HG03575 (cell line): ENCODE data around the gene NLK.
"Not testable (repeated sequence)": the region's sequence is repeated elsewhere in the genome, so short reads cannot be mapped to it uniquely, and the experiment has no call there.

Experiments used
- ATAC-seq: cut with Tn5 transposase; IDR thresholded peaks from one replicate; pipeline ENCODE4 v1.9.1; 2021; ENCODE audit not compliant: unreplicated experiment, insufficient number of reproducible peaks, low FRiP score; ENCODE audit errors: extremely low read depth

NLK gene

DNA sequence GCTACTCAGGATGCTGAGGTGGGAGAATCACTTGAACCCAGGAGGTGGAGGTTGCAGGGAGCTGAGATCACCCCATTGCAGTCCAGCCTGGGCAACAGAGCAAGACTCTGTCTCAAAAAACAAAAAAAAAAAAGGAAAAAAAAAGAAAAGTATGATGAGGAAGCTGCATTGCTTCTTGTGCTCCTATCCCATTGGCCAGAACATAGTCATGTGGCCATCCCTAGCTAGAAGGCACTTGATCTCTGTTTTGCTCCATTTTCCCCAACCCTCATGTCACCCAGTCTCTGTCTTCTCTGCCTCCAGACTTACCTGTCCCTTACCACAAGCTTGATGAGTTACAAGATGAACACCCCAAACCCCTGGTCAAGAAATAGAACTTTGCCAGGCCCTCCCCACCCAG lies 163.8 kb downstream of the NLK start:
- ATAC-seq, result no peak

- ATAC-seq, result no peak
Measured at GRCh38 chr17:28211811-28212210, 169.3 kb downstream of the NLK start.

GRCh38 chr17:28213578-28213977 lies 171.1 kb downstream of the NLK start:
- ATAC-seq, result not testable (repeated sequence)

- ATAC-seq, result no peak
Measured at GRCh38 chr17:28216052-28216451, 173.6 kb downstream of the NLK start.

DNA sequence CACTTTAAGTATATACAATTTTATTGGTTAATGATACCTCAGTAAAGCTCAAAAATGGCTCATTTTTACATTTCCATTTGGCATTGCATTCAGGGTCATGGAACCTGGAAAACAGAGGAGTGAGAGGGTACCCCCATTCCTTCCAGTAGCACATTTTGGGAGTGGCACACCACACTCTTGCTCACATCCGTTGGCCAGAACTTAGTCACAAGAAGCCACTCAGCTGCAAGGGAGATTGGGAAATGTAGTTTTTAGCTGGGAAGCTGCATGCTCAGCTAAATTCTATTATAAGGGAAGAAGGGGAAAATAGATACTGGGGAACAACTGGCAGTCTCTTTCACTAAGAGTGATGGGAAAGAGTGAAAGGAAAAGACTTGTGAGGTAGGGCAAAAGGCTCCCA lies 174.1 kb downstream of the NLK start:
- ATAC-seq, result no peak

GRCh38 chr17:28219771-28220170 lies 177.3 kb downstream of the NLK start:
- no peak for ATAC-seq

DNA sequence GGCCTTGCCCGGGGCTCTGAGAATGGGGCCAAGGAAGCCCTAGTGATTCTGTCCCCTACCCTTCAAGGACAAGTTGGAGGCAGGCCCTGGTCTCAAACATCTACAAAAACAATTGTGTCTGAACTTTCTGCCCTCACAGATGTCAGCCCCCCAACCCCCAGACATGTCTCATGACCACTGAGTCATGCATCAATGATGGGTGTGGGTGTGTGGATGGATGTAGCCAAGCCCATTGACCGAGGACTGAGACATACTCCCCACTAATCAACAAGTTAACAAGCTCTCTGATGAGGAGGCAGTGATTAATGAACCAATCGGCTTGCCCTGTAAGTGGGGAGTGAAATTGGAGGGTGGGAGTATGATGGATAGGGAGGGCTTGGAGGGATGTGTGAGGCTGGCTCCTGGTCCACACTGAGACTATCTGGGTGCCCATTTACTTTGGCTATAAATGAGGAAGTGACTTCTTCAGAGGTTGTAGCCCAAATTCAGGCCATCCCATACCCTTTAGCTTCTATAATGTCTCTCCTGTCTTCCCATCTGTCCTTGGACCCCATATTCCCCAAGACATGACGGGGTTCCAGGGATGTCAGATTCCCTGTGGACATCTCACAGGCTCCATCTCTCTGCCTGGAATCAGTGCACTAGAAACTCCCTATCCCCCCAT lies 179.4 kb downstream of the NLK start:
- ATAC-seq, result no peak

DNA sequence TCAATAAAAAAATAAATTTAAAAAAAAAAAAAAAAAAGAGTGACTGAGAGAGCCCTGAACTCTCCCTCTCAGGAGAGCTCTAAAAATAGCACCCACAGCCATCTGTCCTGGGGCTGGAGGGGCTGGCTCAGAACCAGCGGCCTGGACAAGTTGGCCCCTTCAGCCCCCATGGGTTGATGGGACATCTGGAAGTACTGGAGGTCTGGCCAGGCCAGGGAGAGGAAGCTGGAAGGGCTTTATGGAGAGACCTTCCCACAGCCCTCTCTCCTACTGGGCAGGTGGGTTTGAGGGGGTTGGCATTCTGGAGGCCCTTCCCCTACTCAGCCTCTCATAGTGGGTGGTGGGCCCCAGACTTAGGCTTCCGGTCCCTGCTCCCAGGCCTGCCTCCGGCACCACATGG lies 182.8 kb downstream of the NLK start:
- no peak for ATAC-seq

DNA sequence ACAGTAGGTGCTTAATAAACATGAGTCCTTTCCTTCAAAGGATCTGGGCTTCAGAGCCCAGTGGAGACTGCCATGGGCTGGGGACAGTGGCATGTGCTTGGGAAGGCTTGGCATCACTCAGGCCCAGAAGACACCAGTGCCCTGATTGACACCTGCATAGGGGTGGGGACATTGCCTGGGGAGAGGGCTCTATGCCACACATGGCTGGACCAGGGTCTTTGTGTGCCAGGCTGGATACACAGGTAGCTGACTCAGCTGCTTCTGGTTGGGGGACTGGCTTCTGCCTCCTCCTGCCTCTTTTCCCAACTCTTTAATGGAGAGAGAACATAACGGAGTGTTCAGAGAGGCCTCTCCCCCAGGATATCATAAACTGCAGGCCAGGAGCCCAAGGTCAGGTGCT lies 183.4 kb downstream of the NLK start:
- ATAC-seq, result no peak

- ATAC-seq, result no peak
Measured at GRCh38 chr17:28226563-28227315, 184.3 kb downstream of the NLK start.

GRCh38 chr17:28227316-28228108 lies 185.0 kb downstream of the NLK start:
- no peak for ATAC-seq

DNA sequence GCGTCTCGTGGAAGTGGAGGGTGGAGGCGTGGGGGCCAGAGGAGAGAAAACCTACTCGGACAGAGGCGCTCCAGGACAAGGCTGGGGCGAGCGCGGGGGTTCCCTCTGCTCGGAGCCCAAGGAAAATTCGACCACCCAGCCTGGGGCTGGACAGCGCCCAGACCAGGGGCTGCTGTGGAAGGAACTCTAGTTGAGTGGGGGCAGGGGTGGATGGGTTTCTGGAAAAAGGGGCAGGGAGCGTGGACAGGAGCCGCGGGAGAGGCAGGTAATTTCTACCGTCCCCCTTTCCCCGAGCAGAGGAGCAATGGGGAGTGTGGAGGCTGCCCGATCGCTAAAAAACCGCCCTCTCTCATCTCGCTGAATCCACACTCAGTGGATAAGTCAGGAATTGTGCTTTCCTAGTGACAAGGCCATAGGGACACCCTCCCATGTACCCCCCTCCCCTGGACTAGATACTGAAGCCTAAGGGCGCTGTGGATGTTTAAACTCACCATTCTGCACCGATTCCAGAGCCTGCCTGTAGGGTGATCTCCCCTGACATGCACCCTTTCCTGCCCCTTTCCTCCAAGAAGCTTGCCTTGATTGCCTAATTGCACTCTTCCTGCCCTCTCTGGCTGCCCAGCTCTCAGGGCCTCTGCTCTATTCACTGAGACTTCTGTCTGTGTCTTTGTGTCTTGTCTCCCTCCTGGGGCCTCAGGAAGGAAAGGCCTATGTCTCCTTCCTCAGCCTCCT lies 185.8 kb downstream of the NLK start:
- ATAC-seq, result no peak

DNA sequence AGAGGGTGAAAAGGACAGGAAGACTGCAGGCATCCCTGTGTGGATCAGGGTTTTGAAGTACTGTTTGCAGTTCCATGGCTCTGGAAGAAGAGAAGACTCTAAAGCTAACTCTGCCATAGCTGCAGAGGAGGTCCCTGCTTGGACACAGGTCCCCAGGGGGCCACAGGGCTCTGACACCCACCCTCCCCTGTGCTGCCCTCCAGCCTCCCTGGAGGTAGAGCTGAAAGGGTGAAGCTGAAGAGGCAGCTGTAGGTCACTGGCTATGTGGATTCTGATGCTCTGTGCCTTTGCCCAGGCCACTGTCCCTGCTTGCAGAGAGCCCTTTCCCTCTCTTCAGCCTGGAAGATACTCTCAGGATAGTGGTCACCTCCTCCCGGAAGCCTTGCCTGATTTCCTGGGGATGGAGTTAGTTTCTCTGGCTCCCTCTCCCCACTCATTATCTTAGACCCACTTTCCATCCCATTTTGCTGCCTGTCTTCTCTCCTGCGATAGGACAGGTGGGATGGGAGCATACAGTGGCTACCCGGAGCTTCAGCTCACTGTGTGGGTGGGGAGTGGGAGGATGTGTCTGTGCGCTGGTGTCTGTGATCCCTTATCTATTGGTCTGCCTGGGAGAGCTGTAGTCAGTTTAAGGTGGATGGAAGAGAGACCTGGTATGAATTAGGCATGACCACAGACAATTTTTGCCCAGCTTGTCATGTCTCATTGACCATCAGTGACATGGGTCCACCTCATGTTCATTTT lies 186.7 kb downstream of the NLK start:
- no peak for ATAC-seq

DNA sequence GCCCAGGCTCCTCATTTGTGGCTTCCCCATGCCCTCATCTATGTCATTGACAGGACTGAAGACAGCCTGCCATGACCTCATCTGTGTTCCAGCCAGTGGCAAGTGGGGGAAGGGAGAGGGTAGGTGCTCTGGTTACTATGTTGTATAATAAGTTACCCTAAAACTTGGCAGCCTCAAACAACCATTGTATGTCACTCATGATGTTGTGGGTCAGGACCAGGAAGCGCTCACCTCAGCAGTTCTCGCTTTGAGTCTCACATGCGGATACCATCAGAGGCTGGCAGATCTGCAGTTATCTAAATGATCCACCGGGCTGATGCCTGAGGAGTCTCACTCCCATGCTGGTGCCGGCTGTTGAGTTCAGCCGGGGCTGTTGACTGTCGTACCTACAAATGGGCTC lies 187.5 kb downstream of the NLK start:
- no peak for ATAC-seq

GRCh38 chr17:28230607-28231006 lies 188.1 kb downstream of the NLK start:
- ATAC-seq, result not testable (repeated sequence)

- ATAC-seq, result not testable (repeated sequence)
Measured at GRCh38 chr17:28231624-28232023, 189.1 kb downstream of the NLK start.

GRCh38 chr17:28232966-28233870 lies 190.7 kb downstream of the NLK start:
- ATAC-seq, result not testable (repeated sequence)
